CD4-positive, alpha-beta T cell treated with Interleukin-17A for 4 hours (primary cell): Measurements from ENCODE around the gene CCDC102A.

Experiments used
- DNase-seq: peaks from one replicate; pipeline ENCODE4 v3.0.0-alpha.2; 2020; ENCODE audit warnings: mixed read lengths

CCDC102A gene

GRCh38 chr16:57476546-57477410, 59.6 kb downstream of the CCDC102A start:
- DNase-seq = no peak

DNA sequence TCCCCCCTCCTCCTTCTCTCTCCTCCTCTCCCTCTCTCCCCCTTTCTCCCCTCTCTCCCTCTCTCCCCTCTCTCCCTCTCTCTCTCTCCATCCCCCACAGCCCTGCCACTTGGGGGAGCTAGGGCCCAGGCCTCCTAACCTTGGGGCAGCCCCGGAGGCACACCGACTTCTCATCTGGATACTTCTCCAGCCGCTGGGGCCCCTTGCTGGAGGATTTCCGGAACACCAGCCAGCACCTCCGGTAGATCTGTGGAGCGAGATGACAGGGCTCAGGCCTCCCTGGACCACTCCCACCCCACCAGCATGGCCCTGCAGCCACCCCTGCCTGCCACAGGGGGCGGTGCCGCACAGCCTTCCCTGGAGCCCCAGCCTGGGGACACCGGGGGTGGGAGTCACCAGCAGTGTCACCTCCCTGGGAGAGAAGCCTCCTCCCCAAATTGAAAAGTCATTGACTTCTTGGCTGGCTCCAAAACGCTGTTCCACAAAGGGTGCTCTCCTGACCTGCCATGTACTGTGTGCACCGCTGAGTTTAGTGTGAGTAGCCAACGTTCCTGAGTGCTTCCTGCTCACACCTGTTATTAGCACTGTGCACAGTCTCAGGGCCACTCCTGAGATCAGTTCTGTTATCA, 60.5 kb downstream of the CCDC102A start:
- DNase-seq = peak; percentile 79

- DNase-seq = no peak
Observed at GRCh38 chr16:57474671-57475661, 61.4 kb downstream of the CCDC102A start.

GRCh38 chr16:57473906-57474305, 62.5 kb downstream of the CCDC102A start:
- no peak for DNase-seq

GRCh38 chr16:57473176-57473840, 63.1 kb downstream of the CCDC102A start:
- no peak for DNase-seq

- no peak for DNase-seq
Observed at GRCh38 chr16:57472665-57473060, 63.7 kb downstream of the CCDC102A start.

GRCh38 chr16:57471852-57472664, 64.3 kb downstream of the CCDC102A start:
- DNase-seq = no peak

DNA sequence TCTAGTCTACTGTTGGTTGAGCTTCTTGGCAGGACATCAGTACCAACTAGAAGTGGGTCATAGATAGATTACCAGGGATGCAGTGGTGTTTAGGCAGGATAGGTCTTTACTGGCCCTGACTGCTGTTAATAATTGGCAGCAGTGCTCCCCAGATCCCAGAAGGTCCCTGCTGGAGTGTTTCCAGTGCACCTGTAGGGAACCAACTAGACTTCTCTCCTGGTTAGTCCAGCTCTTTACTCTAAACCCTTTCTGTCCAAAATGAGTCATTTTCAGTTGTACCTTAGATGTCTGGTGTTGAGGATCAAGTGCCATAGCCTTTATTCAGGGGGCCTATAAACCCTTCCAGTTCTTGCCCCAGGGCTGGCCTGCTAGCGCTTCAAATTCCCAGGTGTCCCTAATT, 65.2 kb downstream of the CCDC102A start:
- DNase-seq = no peak

GRCh38 chr16:57470711-57471110, 65.7 kb downstream of the CCDC102A start:
- no peak for DNase-seq

- no peak for DNase-seq
Observed at GRCh38 chr16:57469917-57470470, 66.4 kb downstream of the CCDC102A start.

- no peak for DNase-seq
Observed at GRCh38 chr16:57469046-57469445, 67.3 kb downstream of the CCDC102A start.

DNA sequence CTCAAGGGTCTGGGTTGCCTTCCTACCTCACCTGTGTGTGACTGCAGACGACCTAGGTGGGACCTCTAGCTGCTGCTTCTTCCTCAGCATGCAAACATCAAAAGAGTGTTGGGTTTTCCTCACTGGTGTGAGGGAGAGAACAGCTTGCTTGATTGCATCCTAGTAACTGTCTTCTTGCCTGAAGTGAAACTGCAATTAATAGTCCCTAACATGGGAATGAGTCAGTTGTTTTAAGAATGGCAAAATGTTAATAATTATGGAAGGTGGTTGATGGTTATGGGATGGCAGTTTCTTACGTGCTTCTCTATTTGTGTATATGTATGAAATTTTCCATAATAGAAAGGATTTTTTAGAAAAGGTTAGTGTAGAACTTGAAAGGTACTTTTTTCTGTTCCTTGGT, 68.0 kb downstream of the CCDC102A start:
- no peak for DNase-seq

DNA sequence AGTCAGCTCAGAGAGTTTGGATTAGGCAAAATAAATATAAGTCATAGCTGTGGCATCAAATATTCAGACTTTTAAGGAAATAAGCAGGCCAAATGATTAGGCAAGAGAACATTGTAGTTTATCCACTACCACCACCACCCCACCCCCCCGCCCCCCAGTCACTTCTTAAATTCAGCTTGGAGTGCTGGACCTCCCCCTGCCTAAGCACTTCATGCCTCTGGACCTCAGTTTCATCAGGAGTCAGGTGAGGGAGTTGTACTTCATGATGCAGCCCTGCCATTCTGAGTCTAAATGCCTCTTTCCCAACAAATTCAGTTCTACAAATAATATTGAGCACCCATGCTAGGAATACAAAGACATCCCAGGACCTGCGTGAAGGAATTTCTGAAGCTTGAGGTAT, 71.8 kb downstream of the CCDC102A start:
- DNase-seq = no peak

GRCh38 chr16:57462978-57463362, 73.4 kb downstream of the CCDC102A start:
- DNase-seq = no peak

DNA sequence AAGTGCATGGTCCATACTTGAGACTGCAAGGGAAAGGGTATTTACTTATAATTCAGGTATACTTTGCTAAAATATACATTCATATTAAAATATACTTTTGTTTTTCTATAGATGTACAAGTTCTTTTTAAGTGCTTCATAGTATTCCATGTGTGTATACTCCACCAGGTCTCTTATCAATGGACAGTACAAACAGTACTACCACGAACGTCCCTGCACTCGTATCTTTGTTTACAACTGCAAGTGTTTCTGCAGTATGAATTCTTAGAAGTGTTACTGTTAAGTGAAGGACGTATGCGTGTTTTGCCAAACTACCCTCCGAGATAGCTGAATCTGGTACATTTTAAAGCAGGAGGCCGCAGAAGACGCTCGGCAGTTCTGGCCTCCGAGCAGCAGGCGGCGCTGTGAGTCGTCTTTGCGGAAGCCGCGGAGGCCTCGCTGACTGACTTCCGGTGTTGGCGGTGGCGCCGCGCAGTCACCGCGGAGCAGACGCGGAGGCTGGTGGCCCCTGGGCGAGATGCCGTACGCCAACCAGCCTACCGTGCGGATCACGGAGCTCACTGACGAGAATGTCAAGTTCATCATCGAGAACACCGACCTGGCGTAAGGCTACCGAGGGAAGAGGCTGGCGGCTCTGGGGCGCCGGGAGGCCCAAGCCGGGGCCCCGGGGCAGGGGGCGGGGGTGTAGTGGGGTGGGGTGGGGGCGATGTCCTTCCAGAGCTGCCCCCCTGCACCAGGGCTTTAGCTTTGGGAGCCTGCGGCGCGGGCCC, 74.0 kb downstream of the CCDC102A start, which contains the start of gene POLR2C:
TSS of gene POLR2C (plus strand) at position 471 of the 769 bp plus-strand sequence. CDS start at position 517, 46 bp downstream.
- DNase-seq = peak; percentile 95
